Measurements from ENCODE around the gene NOS2. TPM values are rescaled to one million over a fixed set of nuclear protein-coding genes. Genes with fewer than 3 reads are reported as not detected.

Gene NOS2
- total RNA-seq, 1 donor from 2014 or later, result 0.09 TPM

DNA sequence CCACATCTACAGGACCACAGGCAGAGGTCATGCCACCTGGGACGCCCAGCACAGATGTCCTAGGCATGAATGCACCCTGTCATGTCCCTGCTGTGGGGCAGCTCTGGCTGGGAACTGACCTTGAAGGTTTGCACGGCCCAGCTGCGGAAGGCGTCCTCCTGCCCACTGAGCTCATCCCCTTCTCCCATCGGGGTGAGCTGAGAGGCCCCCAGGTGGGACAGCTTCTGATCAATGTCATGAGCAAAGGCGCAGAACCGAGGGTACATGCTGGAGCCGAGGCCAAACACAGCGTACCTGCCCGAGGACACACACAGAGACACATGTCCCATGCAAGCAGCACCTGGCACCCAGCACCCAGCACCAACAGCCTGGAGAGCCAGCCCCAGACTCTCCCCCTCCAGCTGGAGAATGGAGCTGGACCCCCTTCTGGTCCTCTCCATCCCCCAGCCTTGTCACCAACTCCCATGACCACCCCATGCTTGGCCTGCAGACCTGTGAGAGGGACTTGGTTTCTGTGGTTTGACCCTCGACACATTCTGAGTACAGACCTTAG lies 31.4 kb downstream of the NOS2 start:
- TF ChIP-seq, protein P1, sequence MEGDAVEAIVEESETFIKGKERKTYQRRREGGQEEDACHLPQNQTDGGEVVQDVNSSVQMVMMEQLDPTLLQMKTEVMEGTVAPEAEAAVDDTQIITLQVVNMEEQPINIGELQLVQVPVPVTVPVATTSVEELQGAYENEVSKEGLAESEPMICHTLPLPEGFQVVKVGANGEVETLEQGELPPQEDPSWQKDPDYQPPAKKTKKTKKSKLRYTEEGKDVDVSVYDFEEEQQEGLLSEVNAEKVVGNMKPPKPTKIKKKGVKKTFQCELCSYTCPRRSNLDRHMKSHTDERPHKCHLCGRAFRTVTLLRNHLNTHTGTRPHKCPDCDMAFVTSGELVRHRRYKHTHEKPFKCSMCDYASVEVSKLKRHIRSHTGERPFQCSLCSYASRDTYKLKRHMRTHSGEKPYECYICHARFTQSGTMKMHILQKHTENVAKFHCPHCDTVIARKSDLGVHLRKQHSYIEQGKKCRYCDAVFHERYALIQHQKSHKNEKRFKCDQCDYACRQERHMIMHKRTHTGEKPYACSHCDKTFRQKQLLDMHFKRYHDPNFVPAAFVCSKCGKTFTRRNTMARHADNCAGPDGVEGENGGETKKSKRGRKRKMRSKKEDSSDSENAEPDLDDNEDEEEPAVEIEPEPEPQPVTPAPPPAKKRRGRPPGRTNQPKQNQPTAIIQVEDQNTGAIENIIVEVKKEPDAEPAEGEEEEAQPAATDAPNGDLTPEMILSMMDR (IDR thresholded peaks at IDR 0.05; ENCODE audit: insufficient read depth, low read depth, low read length), result no peak
- FAIRE-seq (no peak), DNase-seq (ENCODE audit: low read depth) (no peak)
- no peak overlapping the region for H3K4me3 ChIP-seq (ENCODE audit: insufficient read depth, low read depth, low read length)
- no peaks in the 10 kb centered on the region for H3K4me1 Mint-ChIP-seq (ENCODE audit: low read depth, unreplicated experiment)
- H3K27me3 Mint-ChIP-seq (ENCODE audit: low read depth, unreplicated experiment), result peaks cover 23% of the 10 kb centered on the region
- H3K27ac Mint-ChIP-seq (ENCODE audit: unreplicated experiment), result no peak overlapping the region
- H3K9me3 Mint-ChIP-seq (ENCODE audit: unreplicated experiment), result peaks cover 2% of the 10 kb centered on the region
- H3K27ac ChIP-seq (ENCODE audit: low read depth, low read length), result no peak overlapping the region
- H4K20me1 ChIP-seq (ENCODE audit: insufficient read depth, low read length), result no peaks in the 10 kb centered on the region
- no peaks in the 10 kb centered on the region for H3K79me2 ChIP-seq (ENCODE audit: insufficient read depth, low read length)
- H3K9me3 ChIP-seq (ENCODE audit: insufficient read depth, low read depth, low read length), result no peaks in the 10 kb centered on the region
- no peaks in the 10 kb centered on the region for H3K27me3 ChIP-seq (ENCODE audit: insufficient read depth, low read length)
- no peak overlapping the region for H2AFZ ChIP-seq (ENCODE audit: low read depth, low read length)
- no peaks in the 10 kb centered on the region for H3K36me3 Mint-ChIP-seq (ENCODE audit: low read depth, unreplicated experiment)
- no peaks in the 10 kb centered on the region for H3K36me3 ChIP-seq (ENCODE audit: insufficient read depth, low read length)
- no peaks in the 10 kb centered on the region for H3K4me1 ChIP-seq (ENCODE audit: insufficient read depth, low read length)
- H3K9ac ChIP-seq (ENCODE audit: low read length), result no peak overlapping the region
- no peak overlapping the region for H3K4me2 ChIP-seq (ENCODE audit: low read length)
- H3K4me3 Mint-ChIP-seq (ENCODE audit: unreplicated experiment), result no peak overlapping the region

DNA sequence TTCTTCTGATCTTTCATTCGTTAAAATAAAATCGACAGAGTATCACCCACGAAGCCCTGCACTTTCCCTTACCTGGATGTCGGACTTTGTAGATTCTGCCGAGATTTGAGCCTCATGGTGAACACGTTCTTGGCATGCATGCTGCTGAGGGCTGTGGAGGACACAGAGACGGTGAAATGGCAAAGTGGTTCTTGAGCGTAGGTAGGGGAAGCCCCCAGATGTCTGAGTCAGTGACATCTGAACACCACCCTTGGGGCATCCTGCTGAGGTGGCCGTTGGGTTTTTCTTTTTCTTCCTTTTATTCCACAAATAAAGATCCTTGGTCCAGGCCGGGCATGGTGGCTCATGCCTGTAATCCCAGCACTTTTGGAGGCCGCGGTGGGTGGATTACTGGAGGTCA lies 33.9 kb downstream of the NOS2 start:
- H3K27ac Mint-ChIP-seq (ENCODE audit: unreplicated experiment), result no peak overlapping the region

DNA sequence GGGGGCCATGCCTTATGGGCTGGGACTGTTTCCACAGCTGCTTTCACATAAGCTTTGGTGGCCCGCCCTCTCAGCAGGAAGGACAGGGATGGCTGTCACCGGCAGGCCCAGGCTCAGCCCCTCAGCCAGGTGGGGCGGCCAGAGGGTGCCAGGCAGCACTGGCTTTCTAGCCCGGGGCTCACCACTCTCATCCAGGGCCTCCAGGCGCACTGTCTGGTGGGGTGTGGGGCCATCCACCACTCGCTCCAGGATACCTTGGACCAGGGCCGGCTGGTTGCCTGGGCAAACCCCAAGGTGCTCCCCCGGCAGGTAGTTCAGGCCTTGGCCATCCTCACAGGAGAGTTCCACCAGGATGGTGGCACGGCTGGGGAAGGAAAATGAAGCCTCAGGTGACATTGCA lies 35.0 kb downstream of the NOS2 start:
- Histone ChIP-seq H3K36me3 (ENCODE audit: insufficient read depth, low read length) (no peaks in the 10 kb centered on the region), H3K79me2 (ENCODE audit: insufficient read depth, low read length) (no peaks in the 10 kb centered on the region), H3K27me3 (ENCODE audit: insufficient read depth, low read length) (no peaks in the 10 kb centered on the region), H3K27ac (ENCODE audit: low read depth, low read length) (no peak overlapping the region), H4K20me1 (ENCODE audit: insufficient read depth, low read length) (no peaks in the 10 kb centered on the region), H3K4me2 (ENCODE audit: low read length) (no peak overlapping the region), H3K9me3 (ENCODE audit: insufficient read depth, low read depth, low read length) (no peaks in the 10 kb centered on the region), H3K9ac (ENCODE audit: low read length) (no peak overlapping the region), H2AFZ (ENCODE audit: low read depth, low read length) (no peak overlapping the region), H3K4me1 (ENCODE audit: insufficient read depth, low read length) (no peaks in the 10 kb centered on the region), H3K4me3 (ENCODE audit: insufficient read depth, low read depth, low read length) (no peak overlapping the region)
- Mint-ChIP-seq H3K36me3 (ENCODE audit: low read depth, unreplicated experiment) (no peaks in the 10 kb centered on the region), H3K4me3 (ENCODE audit: unreplicated experiment) (no peak overlapping the region), H3K4me1 (ENCODE audit: low read depth, unreplicated experiment) (no peaks in the 10 kb centered on the region), H3K9me3 (ENCODE audit: unreplicated experiment) (peaks cover 3% of the 10 kb centered on the region), H3K27ac (ENCODE audit: unreplicated experiment) (no peak overlapping the region), H3K27me3 (ENCODE audit: low read depth, unreplicated experiment) (peaks cover 26% of the 10 kb centered on the region)
- FAIRE-seq (no peak), DNase-seq (ENCODE audit: low read depth) (no peak)
- TF ChIP-seq, protein P1 (IDR thresholded peaks at IDR 0.05; ENCODE audit: insufficient read depth, low read depth, low read length), result no peak
- no peak for TF ChIP-seq EZH2 (IDR thresholded peaks at IDR 0.05; ENCODE audit: insufficient read depth, low read length)

More for the DNA sequence above, 33.9 kb downstream of the NOS2 start:
- H3K4me3 Mint-ChIP-seq (ENCODE audit: unreplicated experiment), result no peak overlapping the region
- Histone ChIP-seq H3K27ac (ENCODE audit: low read depth, low read length) (no peak overlapping the region), H3K27me3 (ENCODE audit: insufficient read depth, low read length) (no peaks in the 10 kb centered on the region), H3K4me2 (ENCODE audit: low read length) (no peak overlapping the region), H3K9ac (ENCODE audit: low read length) (no peak overlapping the region), H3K79me2 (ENCODE audit: insufficient read depth, low read length) (no peaks in the 10 kb centered on the region), H3K36me3 (ENCODE audit: insufficient read depth, low read length) (no peaks in the 10 kb centered on the region), H2AFZ (ENCODE audit: low read depth, low read length) (no peak overlapping the region), H3K4me1 (ENCODE audit: insufficient read depth, low read length) (no peaks in the 10 kb centered on the region), H3K9me3 (ENCODE audit: insufficient read depth, low read depth, low read length) (no peaks in the 10 kb centered on the region), H4K20me1 (ENCODE audit: insufficient read depth, low read length) (no peaks in the 10 kb centered on the region), H3K4me3 (ENCODE audit: insufficient read depth, low read depth, low read length) (no peak overlapping the region)
- peaks cover 3% of the 10 kb centered on the region for H3K9me3 Mint-ChIP-seq (ENCODE audit: unreplicated experiment)
- H3K36me3 Mint-ChIP-seq (ENCODE audit: low read depth, unreplicated experiment), result no peaks in the 10 kb centered on the region
- peaks cover 29% of the 10 kb centered on the region for H3K27me3 Mint-ChIP-seq (ENCODE audit: low read depth, unreplicated experiment)
- no peak for DNase-seq (ENCODE audit: low read depth)
- TF ChIP-seq, protein P1 (IDR thresholded peaks at IDR 0.05; ENCODE audit: insufficient read depth, low read depth, low read length), result no peak
- TF ChIP-seq EZH2 (IDR thresholded peaks at IDR 0.05; ENCODE audit: insufficient read depth, low read length), result no peak
- no peaks in the 10 kb centered on the region for H3K4me1 Mint-ChIP-seq (ENCODE audit: low read depth, unreplicated experiment)
- FAIRE-seq, result no peak
